Stimulated activated CD8-positive, alpha-beta memory T cell treated with anti-CD3 and anti-CD28 coated beads, Interleukin-4, amount 100 ng/mL, for 4 hours (primary cell): ENCODE results near the gene CCDC88C.

ENCODE experiments used
- DNase-seq, 2 donors: peaks; one replicate each; pipeline ENCODE4 v3.0.0-alpha.2; 2020; ENCODE audit warnings: low read depth in 2 of 2, low spot score in 1 of 2

Gene CCDC88C

DNA sequence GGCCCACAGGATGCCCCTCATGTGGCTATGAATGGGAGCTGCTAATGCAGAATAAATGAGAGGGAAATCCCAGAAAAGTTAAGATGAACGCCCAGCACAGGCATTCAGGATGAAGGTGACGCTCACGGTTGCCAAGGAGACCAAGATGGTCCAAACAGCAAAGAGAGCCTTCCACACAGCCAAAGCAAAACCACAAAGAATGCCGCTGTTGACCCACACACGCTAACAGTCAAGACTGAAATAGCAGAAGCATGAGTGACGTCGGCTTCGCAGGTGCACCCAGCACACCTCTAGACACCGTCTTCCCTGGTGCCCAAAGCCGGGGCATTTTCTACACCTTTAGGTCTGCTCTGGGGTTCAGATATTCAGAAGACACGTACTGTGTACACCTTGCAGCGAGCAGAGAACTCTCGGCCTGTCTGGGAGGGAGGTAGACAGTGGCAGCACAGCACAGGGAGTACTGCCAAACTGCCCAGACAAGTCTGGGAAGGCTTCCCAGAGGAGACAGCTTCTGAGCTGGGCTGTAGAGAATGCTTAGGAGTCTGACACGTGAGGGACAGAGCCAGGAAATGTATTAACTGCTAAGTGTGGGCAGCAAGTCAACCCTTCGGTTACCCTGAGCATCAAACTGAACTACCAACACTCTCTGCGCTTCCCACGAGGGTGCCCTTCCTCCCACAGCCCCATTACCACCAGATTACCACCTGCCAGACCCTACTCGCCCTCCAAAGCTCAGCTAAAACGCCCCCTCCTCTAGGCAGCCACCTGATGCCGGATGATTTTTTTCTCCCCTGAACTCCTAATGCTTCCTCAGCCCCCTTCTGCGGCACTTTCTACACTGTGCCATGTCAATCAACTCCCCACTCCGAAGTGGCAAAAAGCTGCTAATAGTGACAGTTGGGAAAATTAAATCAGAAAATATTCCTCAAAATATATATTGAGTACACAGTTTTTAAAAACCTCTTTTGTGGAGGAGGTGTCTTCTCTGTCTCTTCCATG is 50.1 kb downstream of the CCDC88C start:
- DNase-seq = no peak

DNA sequence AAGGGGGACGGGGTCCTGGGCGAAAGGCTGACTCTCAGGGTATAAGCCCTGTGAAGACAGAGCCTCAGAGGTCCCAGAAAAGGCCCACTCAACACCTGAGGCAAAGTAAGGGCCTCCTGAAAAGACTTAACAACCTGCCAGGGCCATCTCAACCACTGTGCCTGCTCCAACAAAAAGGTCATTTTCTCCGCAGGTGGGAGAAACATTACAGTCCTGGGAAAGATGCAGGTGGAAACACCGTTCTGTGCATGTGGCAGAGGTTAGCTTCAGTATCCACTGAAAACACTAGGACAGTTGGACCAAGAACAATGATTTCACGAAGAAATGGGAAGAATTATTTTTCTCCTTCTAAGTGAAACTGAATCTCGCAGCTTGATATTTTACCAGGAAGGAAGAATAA is 50.9 kb downstream of the CCDC88C start:
- no peak for DNase-seq

DNA sequence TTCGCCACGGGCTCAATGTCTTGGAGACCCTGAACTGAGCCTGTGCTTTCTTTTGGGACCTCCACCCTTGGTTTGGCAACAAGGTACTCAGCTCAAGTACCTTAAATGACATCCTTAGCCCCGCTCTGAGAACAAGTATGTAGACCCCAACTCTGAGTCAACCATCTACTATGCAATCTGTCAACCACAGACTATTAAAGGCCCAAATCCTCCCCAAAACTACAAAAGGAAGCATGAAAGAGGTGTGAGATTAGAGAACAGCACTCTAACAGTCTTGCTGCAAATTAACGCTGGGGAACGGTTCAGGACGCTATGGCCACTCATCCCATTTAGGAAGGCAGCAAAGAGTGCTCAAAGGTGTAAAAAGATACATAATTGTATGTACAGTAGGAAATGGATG is 52.1 kb downstream of the CCDC88C start:
- DNase-seq = no peak

DNA sequence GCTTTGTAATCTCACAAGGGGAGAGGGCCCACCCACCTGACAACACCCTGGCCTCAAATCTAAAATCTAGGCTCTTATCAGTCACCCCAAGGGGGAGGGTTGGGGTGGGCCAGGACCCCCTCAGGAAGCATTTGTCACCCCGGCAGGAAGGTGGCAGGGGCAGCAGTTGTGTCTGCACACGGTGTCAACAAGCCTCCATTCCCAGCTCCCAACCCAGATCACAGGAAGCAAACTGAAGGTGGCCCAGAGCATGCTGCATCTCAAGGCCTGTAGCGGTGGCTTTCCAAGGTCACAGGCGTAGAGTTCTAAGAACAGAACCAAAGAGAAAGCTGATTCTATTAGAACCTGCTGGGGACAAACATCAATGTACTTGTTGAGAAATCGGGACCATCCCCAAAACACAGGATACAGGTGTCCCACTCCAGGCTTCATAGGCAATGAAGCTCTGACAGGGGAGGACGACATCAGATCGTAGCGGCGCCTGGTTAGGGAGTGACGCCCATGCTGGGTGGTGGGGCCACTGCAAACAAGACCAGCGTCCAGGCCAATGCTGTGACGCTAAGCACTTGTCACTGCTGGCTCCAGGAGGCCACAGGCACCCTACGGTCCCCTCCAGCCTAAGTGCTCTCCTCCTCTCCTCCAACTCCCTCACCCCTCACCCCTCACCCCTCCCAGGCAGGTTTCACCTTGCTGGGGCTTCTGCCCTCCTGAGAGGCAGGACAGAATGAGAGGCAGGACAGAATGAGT is 52.9 kb downstream of the CCDC88C start:
- no peak for DNase-seq

DNA sequence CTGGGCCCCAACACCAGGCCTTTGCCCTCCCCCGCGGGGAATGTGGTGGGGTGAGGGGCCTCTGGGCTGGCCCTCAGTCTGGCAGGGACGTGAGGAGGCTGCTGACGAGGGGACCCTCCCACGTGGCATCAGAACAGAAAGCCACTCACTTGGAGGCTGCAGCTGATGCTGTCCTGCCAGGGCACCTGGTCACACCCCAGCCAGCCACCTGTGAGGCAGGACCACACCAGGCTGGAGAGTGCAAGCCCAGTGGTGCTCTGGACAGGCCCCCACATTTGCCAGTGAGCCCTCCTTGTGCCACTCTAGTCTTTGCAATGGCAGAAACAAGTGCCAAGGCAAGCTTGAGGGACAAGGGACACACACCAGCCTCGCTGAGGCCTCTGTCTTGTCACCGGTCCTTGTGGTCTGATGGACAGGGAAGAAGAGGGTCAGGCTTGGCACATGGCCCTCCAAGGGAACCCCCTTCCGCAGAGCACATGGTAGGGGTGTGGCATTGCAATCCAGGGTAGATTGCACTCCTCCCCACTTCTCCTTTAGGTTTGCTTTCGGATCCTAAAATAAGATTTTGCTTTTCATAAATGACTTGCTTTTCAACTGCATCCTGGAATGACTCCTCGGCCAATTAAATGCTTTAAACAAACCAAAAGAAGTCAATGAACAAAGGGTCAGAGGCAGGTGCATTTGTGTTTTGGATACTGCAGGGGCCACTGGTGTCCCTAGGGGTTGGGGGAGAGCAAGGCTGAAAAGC is 53.7 kb downstream of the CCDC88C start:
- DNase-seq = no peak

DNA sequence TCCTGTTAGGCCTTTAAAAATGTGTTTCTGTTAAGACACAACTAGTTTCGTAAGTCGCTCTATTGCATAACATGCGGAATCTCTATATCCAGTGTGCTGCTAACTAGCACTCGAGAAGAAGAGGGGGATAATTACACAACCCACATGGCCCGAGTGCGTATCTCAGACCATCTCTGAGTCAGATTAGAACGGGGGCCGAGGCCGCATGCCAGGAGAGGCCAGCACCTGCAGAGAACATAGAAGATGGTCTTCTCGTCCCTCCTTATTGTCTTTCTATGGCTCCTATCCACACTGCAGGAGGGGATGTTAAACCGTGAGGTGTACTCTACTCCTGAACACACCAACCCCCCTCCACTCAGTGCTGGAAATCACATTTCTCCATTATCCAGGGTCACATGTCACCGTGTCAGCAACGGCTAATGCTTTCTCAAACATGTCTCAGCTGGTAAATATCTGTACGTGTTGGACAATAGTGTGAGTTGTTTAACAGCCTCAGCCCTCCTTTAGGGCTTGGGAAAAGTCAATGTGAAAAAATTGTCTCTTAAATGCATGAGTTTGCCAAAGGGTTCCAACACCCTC is 56.3 kb downstream of the CCDC88C start:
- no peak for DNase-seq

DNA sequence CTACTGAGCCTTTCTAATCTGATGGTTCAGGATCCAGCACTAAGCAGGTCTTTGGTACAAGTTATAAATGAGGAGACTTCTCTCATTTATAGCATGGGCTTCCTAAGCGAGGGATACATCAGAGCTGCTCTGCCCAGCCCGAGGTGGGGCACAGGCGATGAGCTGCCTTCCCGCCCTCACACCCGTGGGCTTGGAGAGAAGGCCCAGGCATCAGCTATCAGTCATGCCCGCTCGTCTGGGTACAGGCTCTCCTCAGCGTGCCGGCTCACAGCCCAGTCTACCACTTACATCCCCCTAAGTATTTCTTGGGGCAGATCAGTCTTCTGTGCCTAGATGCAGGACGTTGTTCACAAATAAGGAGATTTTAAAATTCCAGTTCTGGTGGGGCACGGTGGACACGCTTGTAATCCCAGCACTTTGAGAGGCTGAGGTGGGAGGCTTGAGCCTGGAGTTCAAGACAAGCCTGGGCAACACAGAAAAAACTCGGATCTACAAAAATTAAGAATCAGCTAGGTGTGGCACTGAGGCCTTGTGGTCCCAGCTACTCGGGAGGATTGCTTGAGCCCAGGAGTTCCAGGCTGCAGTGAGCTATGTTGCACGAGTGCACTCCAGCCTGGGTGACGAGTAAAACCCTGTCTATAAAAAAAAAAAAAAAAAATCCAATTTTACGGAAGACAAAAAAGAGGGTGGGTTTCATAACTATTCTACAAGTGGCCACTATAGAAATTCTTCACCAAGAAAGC is 57.0 kb downstream of the CCDC88C start:
- DNase-seq = no peak

DNA sequence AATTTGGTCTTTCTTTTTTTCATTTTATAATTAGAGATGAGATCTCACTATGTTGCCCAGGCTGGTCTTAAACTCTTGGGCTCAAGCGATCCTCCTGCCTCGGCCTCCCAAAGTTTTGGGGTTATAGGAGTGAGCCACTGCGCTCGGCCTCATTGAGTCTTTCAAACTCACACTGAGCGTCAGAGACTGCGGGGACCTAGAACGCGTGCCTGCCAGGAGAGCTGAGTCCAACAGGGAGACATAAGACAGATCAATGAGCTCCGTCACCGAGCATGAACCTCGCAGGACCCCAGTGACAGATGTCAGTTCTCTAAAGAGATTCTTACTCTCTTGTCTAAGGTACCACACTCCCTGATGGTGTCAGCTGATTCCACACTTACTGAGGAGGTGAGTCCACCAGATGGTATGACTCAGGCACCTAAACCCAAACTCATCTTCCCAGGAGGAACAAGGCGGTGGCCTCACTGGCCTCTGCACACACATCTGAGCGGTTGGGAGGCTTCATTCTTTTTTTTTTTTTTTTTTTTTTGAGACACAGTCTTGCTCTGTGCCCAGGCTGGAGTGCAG is 58.9 kb downstream of the CCDC88C start:
- DNase-seq = no peak

DNA sequence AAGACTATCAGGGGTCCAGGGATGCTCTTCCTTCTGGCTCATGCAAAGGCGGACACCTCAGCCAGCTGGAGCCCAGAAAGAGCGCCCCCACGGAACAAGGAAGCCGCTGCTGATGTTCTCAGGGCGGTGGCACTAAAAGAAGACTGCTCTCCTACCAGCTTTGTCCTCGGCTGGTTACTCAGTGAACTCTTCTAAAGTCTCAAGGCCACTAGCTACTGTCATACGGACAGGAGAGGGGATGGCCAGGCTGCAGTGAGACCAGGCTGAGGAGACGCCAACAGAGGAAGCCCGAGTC is 59.6 kb downstream of the CCDC88C start:
- no peak for DNase-seq

DNA sequence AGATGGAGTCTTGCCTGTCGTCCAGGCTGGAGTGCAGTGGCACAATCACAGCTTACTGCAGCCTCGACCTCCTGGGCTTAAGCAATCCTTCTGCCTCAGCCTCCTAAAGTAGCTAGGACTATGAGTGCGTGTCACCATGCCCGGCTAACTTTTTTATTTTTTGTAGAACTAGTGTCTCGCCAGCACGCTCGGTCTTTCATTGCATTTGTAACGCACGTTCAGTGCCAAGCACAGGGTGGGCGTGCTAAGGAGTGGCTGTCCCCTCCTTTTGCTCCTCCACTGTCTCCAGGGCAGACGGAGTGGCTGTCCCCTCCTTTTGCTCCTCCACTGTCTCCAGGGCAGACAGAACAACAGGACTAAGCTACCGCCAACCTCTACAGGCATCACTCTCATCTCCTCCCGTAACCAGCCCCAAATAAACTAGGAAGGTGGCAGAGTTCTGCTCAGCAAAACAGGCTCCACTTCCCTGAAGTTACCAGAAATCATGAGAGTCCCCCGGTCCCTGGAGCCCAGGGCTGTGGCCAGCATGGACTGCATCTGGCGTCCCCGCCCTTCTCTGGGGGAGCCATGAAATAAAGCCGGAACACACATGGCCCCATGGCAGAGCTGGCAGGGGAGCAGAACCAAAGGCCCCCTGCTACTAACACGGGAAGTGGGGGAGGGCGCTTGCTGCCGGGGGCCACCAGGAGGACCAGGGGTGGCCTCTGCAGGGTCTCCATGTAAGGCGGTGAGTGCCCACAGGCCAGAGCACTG is 60.2 kb downstream of the CCDC88C start:
- DNase-seq = no peak

DNA sequence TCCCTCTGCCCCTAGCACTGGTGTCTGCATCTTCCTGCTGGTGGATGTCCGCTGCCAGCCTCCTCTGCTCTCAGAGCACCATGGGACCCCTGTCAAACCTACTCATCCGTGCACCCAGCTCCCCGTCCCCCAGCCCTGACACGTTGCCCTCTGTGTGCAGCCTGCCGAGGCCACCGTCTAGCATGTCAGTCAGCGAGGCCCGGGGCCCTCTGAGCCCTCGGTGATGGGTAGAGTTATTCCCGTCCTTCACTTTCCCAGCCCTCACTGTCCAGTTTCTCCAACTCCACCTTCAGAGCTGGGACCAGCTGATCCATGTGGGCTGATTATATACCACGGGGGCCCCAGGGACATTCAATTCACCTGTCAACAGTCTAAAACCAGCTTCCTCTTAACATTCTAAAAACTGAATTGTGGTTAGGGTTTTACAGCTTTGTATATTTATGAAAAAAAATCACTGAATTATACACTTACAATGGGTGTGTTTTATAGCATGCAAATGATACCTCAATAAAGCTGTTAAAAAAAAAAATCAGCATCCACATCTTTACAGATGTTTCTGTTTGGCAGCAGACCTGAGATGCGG is 61.3 kb downstream of the CCDC88C start:
- DNase-seq = no peak

DNA sequence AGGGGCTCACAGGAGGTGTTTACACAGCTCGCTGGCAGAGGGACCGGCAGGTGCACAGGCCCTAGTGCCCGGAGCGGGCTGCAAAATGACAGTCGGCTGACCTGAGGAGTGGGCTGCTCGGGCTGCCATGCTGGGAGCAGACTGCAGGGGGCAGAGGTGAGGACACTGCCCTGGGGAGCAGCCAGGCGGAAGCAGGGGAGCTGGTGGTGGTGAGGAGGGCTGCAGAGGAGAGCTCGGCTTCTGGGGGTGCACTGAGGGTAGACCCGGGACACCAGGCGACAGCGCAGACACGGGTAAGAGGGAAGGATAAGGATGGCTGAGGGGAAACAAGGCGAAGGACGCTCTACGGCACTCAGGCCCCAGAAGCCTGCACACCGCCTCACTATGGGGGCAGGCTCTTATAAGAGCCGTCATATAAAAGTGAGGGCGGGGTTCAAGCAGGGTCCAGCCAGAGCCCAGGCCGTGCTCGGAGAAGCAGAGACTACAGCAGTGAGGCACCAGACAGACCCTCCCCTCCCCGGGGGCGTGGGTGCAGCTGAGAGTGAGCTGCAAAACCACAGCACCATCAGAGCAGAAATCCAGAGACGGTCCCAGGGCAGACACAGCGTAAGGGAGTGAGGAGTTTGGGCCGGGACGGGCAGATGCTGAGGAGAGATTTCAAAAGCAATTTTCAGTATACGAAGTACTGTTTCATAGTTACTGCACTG is 62.5 kb downstream of the CCDC88C start:
- DNase-seq = no peak

DNA sequence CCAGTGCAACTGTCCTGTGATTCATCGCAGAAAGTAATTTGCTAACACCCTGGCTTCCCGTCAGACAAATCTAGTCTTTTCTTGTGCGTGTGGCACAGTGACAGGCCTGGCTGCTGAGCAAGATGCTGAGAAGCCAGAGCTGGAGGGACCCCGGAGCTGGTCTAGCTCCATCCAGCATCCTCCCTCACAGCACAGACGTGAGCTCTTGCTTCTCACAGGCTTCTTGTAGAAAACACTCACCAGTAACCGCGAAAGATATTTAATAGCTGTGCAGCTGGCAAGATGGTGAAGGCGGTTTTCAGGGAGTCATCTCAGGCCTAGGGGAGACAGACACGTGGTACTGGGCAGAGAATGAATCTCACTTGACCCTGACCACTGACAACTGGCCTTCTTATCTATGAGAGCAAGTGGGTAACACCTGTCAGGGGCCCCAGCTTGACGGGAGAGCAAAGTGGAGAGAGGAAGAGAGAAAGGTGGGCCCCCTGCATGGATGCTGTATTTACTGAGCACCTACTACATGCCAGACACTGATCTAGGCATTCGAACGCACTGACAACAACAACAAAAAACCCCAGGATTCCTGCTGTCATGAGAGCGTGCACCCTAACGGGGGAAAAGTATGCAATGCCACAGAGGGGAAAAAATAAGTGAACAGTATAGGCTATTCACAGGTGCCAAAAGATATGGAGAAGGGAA is 63.3 kb downstream of the CCDC88C start:
- DNase-seq = no peak

DNA sequence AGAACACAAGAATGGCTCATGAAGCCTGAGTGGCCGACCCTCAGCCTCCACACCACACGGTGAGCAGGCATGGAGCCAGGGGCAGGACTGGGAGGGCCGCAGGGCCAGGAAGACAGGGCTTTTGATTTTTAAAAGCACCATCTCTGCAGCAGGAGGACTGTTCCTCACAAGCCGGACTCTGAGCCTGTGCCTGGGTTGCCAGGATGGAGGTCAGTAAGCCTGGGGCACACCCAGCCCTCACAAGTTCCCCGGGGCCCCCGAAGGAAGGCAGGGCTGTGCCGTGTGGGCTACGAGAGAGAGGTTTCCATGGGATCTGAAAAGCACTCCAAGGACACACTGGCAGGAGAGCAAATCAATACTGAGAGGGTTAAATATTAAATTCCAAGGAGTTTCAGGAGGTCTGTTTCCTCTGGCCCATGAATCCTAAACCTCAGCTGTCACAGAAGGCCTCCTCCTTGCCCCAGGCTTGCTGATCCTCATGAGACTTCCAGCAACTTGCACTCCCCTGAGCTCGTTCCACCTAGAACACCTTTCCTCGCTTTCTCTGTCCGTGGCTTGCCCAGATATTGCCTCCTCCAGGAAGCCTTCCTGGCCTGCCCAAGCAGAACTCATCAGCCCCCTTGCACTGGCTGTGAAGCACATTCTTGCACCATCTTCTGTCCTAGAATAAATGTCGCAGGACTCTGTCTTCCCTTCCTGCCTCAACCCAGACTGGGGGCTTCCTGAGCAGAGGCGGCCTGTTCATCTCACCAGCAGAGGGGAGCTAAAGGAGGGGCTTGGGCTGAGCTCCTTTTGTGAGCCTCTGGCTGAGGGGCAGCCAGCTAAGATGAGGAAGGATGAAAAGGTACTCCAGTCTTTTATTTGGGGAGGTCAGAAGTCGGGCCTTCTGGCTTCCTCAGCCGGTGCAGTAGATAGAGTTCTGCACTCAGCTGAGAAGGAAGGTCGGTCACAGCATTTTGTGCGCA is 64.6 kb downstream of the CCDC88C start:
- no peak for DNase-seq

DNA sequence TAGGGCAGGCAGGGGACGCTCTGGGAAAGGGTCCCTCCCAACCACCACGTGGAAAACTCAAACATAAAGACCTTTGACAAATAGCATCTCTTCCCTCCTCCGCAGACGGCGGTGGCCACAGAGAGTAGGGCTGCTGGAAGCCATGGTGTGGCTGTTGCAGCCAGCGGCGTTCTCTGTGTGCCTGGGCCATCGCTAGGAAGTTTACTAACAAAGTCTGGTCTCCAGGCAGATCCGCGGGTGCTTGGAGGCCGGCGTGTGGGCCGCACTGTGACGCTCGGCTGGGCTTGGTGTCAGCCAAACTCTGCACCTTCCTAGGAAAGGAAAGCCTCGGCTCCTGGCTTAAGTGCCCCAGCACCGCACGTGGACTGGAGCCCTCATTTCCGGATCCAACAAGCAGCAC is 65.6 kb downstream of the CCDC88C start:
- DNase-seq = no peak

DNA sequence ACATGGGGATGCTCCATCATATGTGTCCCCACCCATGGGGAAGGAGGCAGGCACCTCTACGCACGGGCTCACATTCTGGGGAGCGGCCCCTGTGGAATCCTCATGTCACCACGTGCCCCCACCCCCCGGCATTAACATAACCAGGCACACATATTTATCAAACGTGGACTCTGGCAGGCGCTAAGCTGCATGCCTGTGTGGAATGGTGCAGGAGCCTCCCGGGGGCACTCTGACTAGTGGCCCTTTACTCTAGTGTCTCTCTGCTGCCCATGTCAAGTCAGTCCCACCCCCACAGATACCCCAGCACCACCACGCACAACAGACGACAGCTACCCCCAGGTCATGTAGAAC is 66.1 kb downstream of the CCDC88C start:
- DNase-seq = no peak
